Right atrium auricular region (tissue), 2 donors: ENCODE data around the gene ARFIP1. TPM values are rescaled to one million over a fixed set of nuclear protein-coding genes. Genes with fewer than 3 reads are reported as not detected.

Source experiments
- DNase-seq: peaks from one replicate; pipeline ENCODE4 v3.0.0-alpha.2; 2019; ENCODE audit warnings: low spot score
- H3K27ac ChIP-seq, 2 donors: fragments of 200-600 bp; sonication (generic); 1 replicate in 1 of 2; 2 replicates in 1 of 2; pipeline ENCODE4 v1.5.1; 2016 to 2019
- H3K27me3 ChIP-seq, 2 donors: fragments of 200-600 bp; sonication (generic); one replicate each; pipeline versions ENCODE4 v1.5.1 to v1.6.0; 2017 to 2019
- H3K36me3 ChIP-seq: fragments of 200-600 bp; sonication (generic); one replicate; pipeline ENCODE4 v1.5.1; 2016
- H3K4me1 ChIP-seq, 2 donors: fragments of 200-600 bp; sonication (generic); one replicate each; pipeline versions ENCODE4 v1.5.1 to v1.6.0; 2017 to 2019
- H3K4me3 ChIP-seq, 2 donors: fragments of 200-600 bp; sonication (generic); 1 replicate in 1 of 2; 2 replicates in 1 of 2; pipeline ENCODE4 v1.5.1; 2017 to 2019; ENCODE audit warnings: mild to moderate bottlenecking in 1 of 2, moderate library complexity in 1 of 2
- H3K9me3 ChIP-seq, 2 donors: fragments of 200-600 bp; sonication (generic); one replicate each; pipeline ENCODE4 v1.5.1; 2019
- total RNA-seq, 2 donors: library from RNA; depleted of rRNA; stranded (reverse); fragments of >200 nt; gene quantifications; one replicate each; pipeline ENCODE4 v1.1.0, GENCODE V29; 2016
- TF ChIP-seq, protein P1 (sequence below), 2 donors: fragments of 200-600 bp; sonication (generic); IDR thresholded peaks; one replicate each; pipeline ENCODE4 v1.5.1; 2019; ENCODE audit warnings: antibody characterized with exemption in 2 of 2

ARFIP1 gene
- total RNA-seq, 2 donors from 2014 or later, result 10.9 to 12.4 TPM

DNA sequence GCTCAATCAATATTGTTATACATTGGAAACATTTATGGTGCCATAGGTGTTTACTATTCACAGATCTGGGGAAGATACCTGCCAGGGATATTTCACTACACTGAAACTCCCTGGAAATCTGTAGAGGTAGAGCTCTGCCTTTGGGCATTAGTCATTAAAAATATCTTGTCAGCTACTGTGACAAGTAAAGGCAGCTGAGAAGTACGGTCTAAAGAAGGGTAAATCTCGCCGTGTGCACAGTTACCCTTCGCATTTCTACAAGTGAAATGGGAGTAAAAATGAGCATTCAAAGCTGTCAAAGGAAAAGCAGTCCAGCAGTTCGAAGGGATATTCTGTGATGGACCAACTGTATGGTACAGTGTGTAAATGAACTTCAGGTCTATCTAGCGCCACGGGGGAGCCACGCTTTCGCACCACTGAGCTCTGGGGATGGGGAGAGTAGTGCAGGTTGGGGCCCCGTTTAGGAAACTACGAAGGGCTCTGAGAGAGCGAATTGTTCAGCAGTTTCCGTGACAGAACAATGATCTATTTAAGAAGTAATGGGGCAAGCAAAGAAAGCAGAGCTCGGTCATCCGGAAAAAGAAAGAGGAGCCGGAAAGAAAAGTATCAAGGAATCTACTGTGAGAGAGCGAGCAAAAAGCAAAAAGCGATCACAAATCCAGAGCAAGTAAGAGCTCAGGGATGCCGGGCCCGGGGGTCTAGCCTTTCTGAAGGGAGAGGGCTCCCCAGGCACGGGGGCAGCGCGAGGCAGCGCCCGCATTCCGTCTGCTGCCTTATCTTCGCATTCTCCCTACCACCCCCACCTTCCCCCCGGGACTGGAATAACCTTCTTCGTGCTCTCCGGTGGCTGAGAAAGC lies 870 bp upstream of the ARFIP1 start:
- H3K36me3 ChIP-seq, result no peaks in the 10 kb centered on the region
- peaks cover 0 to 17% of the 10 kb centered on the region in 2 donors for H3K4me1 ChIP-seq
- no peaks in the 10 kb centered on the region for H3K27me3 ChIP-seq
- H3K27ac ChIP-seq, result peak overlapping the region; percentile 86 to 88
- H3K9me3 ChIP-seq, result no peaks in the 10 kb centered on the region
- H3K4me3 ChIP-seq, result peak overlapping the region; percentile 71 to 74
- TF ChIP-seq, protein P1, sequence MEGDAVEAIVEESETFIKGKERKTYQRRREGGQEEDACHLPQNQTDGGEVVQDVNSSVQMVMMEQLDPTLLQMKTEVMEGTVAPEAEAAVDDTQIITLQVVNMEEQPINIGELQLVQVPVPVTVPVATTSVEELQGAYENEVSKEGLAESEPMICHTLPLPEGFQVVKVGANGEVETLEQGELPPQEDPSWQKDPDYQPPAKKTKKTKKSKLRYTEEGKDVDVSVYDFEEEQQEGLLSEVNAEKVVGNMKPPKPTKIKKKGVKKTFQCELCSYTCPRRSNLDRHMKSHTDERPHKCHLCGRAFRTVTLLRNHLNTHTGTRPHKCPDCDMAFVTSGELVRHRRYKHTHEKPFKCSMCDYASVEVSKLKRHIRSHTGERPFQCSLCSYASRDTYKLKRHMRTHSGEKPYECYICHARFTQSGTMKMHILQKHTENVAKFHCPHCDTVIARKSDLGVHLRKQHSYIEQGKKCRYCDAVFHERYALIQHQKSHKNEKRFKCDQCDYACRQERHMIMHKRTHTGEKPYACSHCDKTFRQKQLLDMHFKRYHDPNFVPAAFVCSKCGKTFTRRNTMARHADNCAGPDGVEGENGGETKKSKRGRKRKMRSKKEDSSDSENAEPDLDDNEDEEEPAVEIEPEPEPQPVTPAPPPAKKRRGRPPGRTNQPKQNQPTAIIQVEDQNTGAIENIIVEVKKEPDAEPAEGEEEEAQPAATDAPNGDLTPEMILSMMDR (IDR thresholded peaks at IDR 0.05), result no peak
- no peak for DNase-seq

DNA sequence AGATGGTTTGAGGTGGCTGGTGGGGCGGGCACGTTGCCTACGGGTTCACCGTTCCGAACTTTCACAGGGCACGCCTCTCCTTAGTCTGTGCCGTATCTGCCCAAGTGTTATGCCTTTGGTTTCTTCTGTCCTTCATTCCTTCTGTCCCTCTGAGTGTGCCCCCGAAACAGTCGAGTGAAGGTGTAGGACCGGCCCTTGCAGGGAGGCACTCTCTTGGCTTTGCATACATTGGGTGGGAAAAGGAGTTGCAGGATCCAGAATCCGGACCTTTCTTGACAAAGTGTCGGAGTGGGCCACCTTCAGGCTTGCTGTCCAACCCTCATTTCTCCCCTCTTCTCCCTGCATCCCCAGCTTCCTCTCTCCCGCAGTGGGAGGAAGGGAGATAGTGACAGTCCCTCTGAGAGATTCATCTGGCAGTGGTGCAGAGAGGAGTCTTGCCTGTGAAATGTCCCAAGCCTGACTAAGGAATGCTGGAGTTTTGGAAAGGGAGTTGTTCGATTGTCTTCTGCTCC lies 569 bp downstream of the ARFIP1 start:
- TF ChIP-seq, protein P1 (IDR thresholded peaks at IDR 0.05), result no peak
- H3K27me3 ChIP-seq, result no peaks in the 10 kb centered on the region
- H3K4me3 ChIP-seq, result peak overlapping the region; percentile 71 to 74
- H3K36me3 ChIP-seq, result no peaks in the 10 kb centered on the region
- H3K9me3 ChIP-seq, result no peaks in the 10 kb centered on the region
- H3K27ac ChIP-seq, result peak overlapping the region; percentile 86 to 88
- no peak for DNase-seq
- H3K4me1 ChIP-seq, result peaks cover 0 to 17% of the 10 kb centered on the region in 2 donors

DNA sequence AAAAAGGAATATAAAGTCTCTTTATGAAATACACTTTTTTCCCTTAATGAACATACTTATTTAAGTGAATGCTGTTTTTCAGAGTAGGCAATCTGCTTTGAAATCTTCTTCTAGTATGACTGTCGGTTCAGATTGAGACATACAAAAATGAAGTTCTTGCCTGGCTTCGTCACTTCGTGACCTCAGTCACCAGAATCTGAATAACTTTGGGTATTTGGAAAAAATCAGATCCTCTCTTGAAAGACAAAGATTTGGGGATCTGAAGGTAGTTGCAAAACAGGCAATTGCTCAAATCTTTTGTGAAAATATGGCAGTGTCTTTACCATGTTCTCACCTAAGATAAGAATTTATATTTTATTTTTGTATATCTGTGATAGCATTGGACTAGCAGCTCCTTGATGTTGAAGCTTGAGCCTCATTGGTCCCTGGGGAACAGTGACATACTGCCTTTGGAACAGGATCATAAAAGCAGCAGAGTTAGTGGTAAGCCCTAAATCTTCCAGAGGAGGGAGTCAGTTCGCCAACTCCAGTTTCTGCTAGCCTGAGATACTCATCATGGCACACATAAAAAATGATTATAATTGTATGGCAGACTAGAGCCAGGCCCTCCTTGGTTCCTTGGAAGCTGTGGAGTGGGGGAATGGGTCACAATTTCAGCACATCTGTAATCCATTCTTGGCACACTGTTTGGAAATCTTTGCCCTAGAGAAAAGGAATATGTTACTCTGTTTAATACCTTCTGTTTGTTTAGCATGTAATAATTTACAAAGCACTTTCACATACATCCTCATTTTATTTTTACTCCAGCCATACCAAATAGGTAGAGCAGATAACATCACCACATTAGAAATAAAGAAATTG lies 5.0 kb downstream of the ARFIP1 start:
- no peak for DNase-seq
- no peak overlapping the region for H3K4me3 ChIP-seq
- no peaks in the 10 kb centered on the region for H3K36me3 ChIP-seq
- no peaks in the 10 kb centered on the region for H3K27me3 ChIP-seq
- no peaks in the 10 kb centered on the region for H3K9me3 ChIP-seq
- no peak overlapping the region for H3K27ac ChIP-seq
- H3K4me1 ChIP-seq, result peaks cover 0 to 17% of the 10 kb centered on the region in 2 donors
- TF ChIP-seq, protein P1 (IDR thresholded peaks at IDR 0.05), result no peak

DNA sequence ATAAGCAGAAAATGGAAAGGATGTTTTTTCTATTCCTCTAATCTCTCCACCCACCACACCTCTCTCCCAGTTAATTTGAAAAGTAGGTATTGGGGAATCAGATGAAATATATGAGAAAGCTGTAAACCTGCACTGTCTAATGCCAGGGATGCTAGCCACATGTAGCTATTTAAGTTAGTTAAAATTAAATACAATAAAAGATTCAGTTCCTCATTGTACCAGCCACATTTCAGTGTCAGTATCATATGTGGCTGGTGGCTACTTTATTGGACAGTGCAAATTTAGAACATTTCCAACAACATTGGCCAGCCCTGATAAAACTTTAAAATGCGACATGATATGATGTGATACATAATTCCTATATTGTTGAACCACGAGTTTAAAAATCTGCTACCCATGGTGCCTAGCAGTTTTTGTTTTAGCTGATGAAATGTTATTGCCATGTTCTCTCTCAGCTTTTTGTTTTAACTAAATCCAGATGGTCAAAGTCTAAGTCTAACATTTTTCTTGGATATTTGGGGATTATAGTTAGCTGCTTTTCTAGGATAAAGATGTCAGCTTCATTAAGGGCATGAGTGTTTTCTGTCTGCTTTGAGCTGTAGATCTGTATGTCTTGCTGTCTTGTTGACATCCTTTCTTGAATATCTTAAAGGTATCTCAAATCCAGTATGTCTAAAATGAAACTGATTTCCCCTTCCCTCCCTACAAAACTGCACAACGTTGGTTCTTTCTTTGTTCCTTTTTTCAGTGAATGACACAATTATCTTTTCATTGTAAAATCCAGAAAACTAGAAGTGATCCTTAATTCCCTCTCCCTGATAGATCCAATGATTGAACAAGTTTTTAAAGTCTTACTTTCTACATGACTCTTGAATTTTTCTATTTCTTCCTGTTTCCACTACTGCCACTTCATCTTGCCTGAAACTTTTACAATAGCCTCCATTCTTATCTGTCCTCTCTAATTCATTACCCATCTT lies 6.2 kb downstream of the ARFIP1 start:
- Histone ChIP-seq H3K4me3 (no peak overlapping the region), H3K4me1 (peaks cover 0 to 10% of the 10 kb centered on the region in 2 donors), H3K36me3 (no peaks in the 10 kb centered on the region), H3K27me3 (no peaks in the 10 kb centered on the region), H3K9me3 (no peaks in the 10 kb centered on the region), H3K27ac (no peak overlapping the region)
- DNase-seq, result no peak
- TF ChIP-seq, protein P1 (IDR thresholded peaks at IDR 0.05), result no peak

DNA sequence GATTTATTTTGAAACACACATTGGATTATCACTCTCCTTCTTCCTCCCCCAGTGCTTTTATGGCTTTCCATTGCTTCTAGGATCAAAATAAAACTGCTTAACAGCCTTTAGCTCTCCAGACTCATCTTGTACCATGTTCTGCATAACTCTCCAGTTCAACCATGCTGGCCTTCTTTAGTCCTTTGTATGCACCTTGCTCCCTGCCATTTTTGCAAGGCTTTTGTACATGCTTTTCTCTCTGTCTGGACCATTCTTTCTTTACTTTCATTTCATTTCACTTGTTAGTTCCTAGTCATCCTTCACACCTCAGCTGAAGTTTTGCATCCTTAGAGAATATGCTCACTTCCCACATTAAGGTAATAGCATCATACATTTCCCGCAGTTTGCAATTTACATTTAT lies 6.9 kb downstream of the ARFIP1 start:
- peaks cover 0 to 4% of the 10 kb centered on the region in 2 donors for H3K4me1 ChIP-seq
- no peaks in the 10 kb centered on the region for H3K36me3 ChIP-seq
- TF ChIP-seq, protein P1 (IDR thresholded peaks at IDR 0.05), result no peak
- H3K9me3 ChIP-seq, result no peaks in the 10 kb centered on the region
- DNase-seq, result no peak
- no peak overlapping the region for H3K27ac ChIP-seq
- no peak overlapping the region for H3K4me3 ChIP-seq
- no peaks in the 10 kb centered on the region for H3K27me3 ChIP-seq
